Measurements from ENCODE around the gene PACSIN3. TPM values are rescaled to one million over a fixed set of nuclear protein-coding genes. Genes with fewer than 3 reads are reported as not detected.

PACSIN3 gene
- total and polyA plus RNA-seq, 2 donors (not counting 3 experiments of a cell fraction or from before 2014, with no cell fraction given) = 15.2 to 27.2 TPM

DNA sequence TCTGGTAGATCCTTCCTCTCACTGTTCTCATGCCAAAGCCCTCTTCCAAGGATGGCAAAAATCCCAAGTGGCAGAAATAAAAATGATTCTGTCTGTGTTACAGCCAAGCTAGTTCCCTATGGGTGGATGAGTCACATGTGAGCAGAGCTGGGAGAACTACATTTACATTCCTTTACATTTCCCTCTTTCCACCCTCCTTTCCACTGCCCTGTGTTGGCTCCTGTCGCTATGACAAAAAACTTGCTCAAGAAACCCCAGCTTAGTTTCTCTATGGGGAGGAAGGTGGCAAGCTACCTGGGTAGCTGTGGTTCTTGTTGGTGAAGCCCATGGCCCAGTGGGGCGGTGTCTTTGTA, 18.4 kb upstream of the PACSIN3 start:
- TF ChIP-seq EZH2 (IDR thresholded peaks at IDR 0.05; ENCODE audit: borderline replicate concordance, low read depth, low read length, severe bottlenecking) (no peak), MYC (IDR thresholded peaks at IDR 0.05; ENCODE audit: low read depth, low read length) (no peak), JUN (IDR thresholded peaks at IDR 0.05; ENCODE audit: borderline replicate concordance, insufficient read depth, insufficient read length, low read depth) (no peak), FOS (IDR thresholded peaks at IDR 0.05; ENCODE audit: borderline replicate concordance, insufficient read depth, low read length) (no peak), POLR2AphosphoS5 (IDR thresholded peaks at IDR 0.05; ENCODE audit: insufficient read depth, low read depth, low read length) (no peak)
- TF ChIP-seq, protein P1, sequence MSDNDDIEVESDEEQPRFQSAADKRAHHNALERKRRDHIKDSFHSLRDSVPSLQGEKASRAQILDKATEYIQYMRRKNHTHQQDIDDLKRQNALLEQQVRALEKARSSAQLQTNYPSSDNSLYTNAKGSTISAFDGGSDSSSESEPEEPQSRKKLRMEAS (IDR thresholded peaks at IDR 0.05; ENCODE audit: insufficient read depth, insufficient read length) = no peak
- Histone ChIP-seq H2AFZ (ENCODE audit: low read depth, low read length) (no peak overlapping the region), H3K4me2 (ENCODE audit: insufficient read depth, low read length) (no peak overlapping the region), H3K36me3 (ENCODE audit: control insufficient read depth in 2 of 2, extremely low read depth in 1 of 2, insufficient read depth in 2 of 2, low read length in 2 of 2) (no peaks in the 10 kb centered on the region), H3K4me3 (replicated peaks in 1 of 3; ENCODE audit: insufficient read depth in 1 of 3, low read depth in 1 of 3, low read length in 3 of 3) (no peak overlapping the region), H3K9me1 (replicated peaks; ENCODE audit: control insufficient read depth, extremely low read depth, insufficient read depth, low read length) (no peaks in the 10 kb centered on the region), H3K9me3 (replicated peaks; ENCODE audit: control insufficient read depth, insufficient read depth, low read length) (no peaks in the 10 kb centered on the region), H4K20me1 (replicated peaks; ENCODE audit: control insufficient read depth, extremely low read depth, insufficient read depth, low read length) (no peaks in the 10 kb centered on the region), H3K9ac (replicated peaks; ENCODE audit: extremely low read depth, insufficient read depth, low read length) (no peak overlapping the region), H3K27ac (ENCODE audit: insufficient read depth, low read depth, low read length) (no peak overlapping the region), H3K27me3 (ENCODE audit: control insufficient read depth in 2 of 2, insufficient read depth in 2 of 2, low read length in 2 of 2) (peaks cover 0 to 18% of the 10 kb centered on the region in 2 experiments), H3K4me1 (ENCODE audit: control insufficient read depth, extremely low read depth, insufficient read depth, low read length) (no peaks in the 10 kb centered on the region), H3K79me2 (ENCODE audit: control insufficient read depth, insufficient read depth, low read length) (no peaks in the 10 kb centered on the region)
- no peak for DNase-seq (ENCODE audit: low read depth, low spot score)
- no peak for FAIRE-seq
- ChIA-PET POLR2A (interaction anchor here (1.7 kb wide), 1 partner anchor 10 kb away, joined by 6 read pairs; the partner anchor contains the start of gene DDB2), CTCF (interaction anchor here (0.6 to 2.2 kb wide), 5 partner anchors 10 to 55 kb away, joined by 3 to 5 read pairs (median 3); partner anchors contain the start of gene DDB2)
- dilution Hi-C loops (cut with MboI; ENCODE audit: extremely low pct_ligation_motif_present, low sequenced_read_pairs) = no loop called here
- intact Hi-C loops (cut with micrococcal nuclease) = no loop called here
- no TSS peak for BruUV-seq (replicated peaks)

DNA sequence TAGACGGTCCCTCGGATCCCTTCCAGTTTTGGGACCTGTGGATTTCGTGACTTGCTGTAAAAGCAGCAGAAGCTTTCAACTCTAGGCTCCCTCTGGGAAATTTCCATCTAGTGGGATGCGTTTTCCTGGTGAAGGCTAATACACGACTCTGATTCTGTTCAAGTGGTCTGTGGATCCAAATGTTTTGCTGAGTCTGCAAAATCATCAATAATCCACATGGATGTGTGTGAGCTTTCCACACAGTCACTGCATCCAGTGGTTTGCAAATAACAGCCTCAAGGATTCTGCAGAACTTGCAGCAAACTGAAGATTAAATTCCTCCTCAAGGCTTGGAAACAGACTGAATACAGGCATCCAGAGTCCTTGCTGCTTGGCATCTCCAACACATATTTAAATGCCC, 16.3 kb upstream of the PACSIN3 start:
- H2AFZ ChIP-seq (ENCODE audit: low read depth, low read length) = no peak overlapping the region
- no peak for DNase-seq (ENCODE audit: low read depth, low spot score)
- H3K79me2 ChIP-seq (ENCODE audit: control insufficient read depth, insufficient read depth, low read length) = no peaks in the 10 kb centered on the region
- no peak for FAIRE-seq
- H3K36me3 ChIP-seq (ENCODE audit: control insufficient read depth in 2 of 2, extremely low read depth in 1 of 2, insufficient read depth in 2 of 2, low read length in 2 of 2) = no peaks in the 10 kb centered on the region
- no peak overlapping the region for H3K27ac ChIP-seq (ENCODE audit: insufficient read depth, low read depth, low read length)
- no peak overlapping the region for H3K4me3 ChIP-seq (replicated peaks in 1 of 3; ENCODE audit: insufficient read depth in 1 of 3, low read depth in 1 of 3, low read length in 3 of 3)
- no peaks in the 10 kb centered on the region for H3K9me1 ChIP-seq (replicated peaks; ENCODE audit: control insufficient read depth, extremely low read depth, insufficient read depth, low read length)
- POLR2A ChIA-PET = no interaction called here
- H3K4me2 ChIP-seq (ENCODE audit: insufficient read depth, low read length) = no peak overlapping the region
- H4K20me1 ChIP-seq (replicated peaks; ENCODE audit: control insufficient read depth, extremely low read depth, insufficient read depth, low read length) = no peaks in the 10 kb centered on the region
- dilution Hi-C loops (cut with MboI; ENCODE audit: extremely low pct_ligation_motif_present, low sequenced_read_pairs) = no loop called here
- BruUV-seq (replicated peaks) = no TSS peak
- CTCF ChIA-PET = interaction anchor here (0.8 to 1.3 kb wide), 3 partner anchors 12 to 153 kb away, joined by 3 read pairs; partner anchors contain the start of gene DDB2
- H3K4me1 ChIP-seq (ENCODE audit: control insufficient read depth, extremely low read depth, insufficient read depth, low read length) = no peaks in the 10 kb centered on the region
- no peaks in the 10 kb centered on the region for H3K9me3 ChIP-seq (replicated peaks; ENCODE audit: control insufficient read depth, insufficient read depth, low read length)
- H3K9ac ChIP-seq (replicated peaks; ENCODE audit: extremely low read depth, insufficient read depth, low read length) = no peak overlapping the region
- TF ChIP-seq POLR2AphosphoS5 (IDR thresholded peaks at IDR 0.05; ENCODE audit: insufficient read depth, low read depth, low read length) (no peak), FOS (IDR thresholded peaks at IDR 0.05; ENCODE audit: borderline replicate concordance, insufficient read depth, low read length) (no peak), POLR2A (IDR thresholded peaks at IDR 0.05; ENCODE audit: low read depth, low read length) (no peak), MYC (IDR thresholded peaks at IDR 0.05; ENCODE audit: low read depth, low read length) (no peak), JUN (IDR thresholded peaks at IDR 0.05; ENCODE audit: borderline replicate concordance, insufficient read depth, insufficient read length, low read depth) (no peak), GATA2 (IDR thresholded peaks at IDR 0.05; ENCODE audit: insufficient read depth, insufficient read length, low read depth, low read length) (no peak), EZH2 (IDR thresholded peaks at IDR 0.05; ENCODE audit: borderline replicate concordance, low read depth, low read length, severe bottlenecking) (no peak)
- TF ChIP-seq, protein P2, sequence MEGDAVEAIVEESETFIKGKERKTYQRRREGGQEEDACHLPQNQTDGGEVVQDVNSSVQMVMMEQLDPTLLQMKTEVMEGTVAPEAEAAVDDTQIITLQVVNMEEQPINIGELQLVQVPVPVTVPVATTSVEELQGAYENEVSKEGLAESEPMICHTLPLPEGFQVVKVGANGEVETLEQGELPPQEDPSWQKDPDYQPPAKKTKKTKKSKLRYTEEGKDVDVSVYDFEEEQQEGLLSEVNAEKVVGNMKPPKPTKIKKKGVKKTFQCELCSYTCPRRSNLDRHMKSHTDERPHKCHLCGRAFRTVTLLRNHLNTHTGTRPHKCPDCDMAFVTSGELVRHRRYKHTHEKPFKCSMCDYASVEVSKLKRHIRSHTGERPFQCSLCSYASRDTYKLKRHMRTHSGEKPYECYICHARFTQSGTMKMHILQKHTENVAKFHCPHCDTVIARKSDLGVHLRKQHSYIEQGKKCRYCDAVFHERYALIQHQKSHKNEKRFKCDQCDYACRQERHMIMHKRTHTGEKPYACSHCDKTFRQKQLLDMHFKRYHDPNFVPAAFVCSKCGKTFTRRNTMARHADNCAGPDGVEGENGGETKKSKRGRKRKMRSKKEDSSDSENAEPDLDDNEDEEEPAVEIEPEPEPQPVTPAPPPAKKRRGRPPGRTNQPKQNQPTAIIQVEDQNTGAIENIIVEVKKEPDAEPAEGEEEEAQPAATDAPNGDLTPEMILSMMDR (IDR thresholded peaks at IDR 0.05; ENCODE audit: extremely low read depth in 1 of 2, insufficient read depth in 1 of 2, low read depth in 1 of 2, low read length in 2 of 2) = no peak
- TF ChIP-seq, protein P1 (IDR thresholded peaks at IDR 0.05; ENCODE audit: insufficient read depth, insufficient read length) = no peak
- H3K27me3 ChIP-seq (ENCODE audit: control insufficient read depth in 2 of 2, insufficient read depth in 2 of 2, low read length in 2 of 2) = peaks cover 0 to 17% of the 10 kb centered on the region in 2 experiments
- intact Hi-C loops (cut with micrococcal nuclease) = no loop called here

Data from endothelial cell of umbilical vein (primary cell).